Tibial nerve (tissue), 4 donors: ENCODE data around the gene MED1. TPM values are rescaled to one million over a fixed set of nuclear protein-coding genes. Genes with fewer than 3 reads are reported as not detected.

ENCODE experiments used
- DNase-seq, 2 donors: peaks; one replicate each; pipeline ENCODE4 v3.0.0-alpha.2; 2019; ENCODE audit warnings: low spot score in 2 of 2
- H3K27ac ChIP-seq, 4 donors: fragments of 200-600 bp; sonication (generic) in 3 of 4; one replicate each; pipeline ENCODE4 v1.5.1; 2017 to 2019; ENCODE audit warnings: mild to moderate bottlenecking in 1 of 4
- H3K27me3 ChIP-seq, 2 donors: fragments of 200-600 bp; sonication (generic) in 1 of 2; one replicate each; pipeline versions ENCODE4 v1.5.1 to v1.6.0; 2017 to 2019
- H3K36me3 ChIP-seq, 3 donors: fragments of 200-600 bp; sonication (generic); one replicate each; pipeline ENCODE4 v1.5.1; 2018 to 2019
- H3K4me1 ChIP-seq, 4 donors: fragments of 200-600 bp; sonication (generic) in 3 of 4; one replicate each; pipeline ENCODE4 v1.5.1; 2017 to 2019
- H3K4me3 ChIP-seq, 4 donors: fragments of 200-600 bp; sonication (generic) in 3 of 4; one replicate each; pipeline ENCODE4 v1.5.1; 2017 to 2019; ENCODE audit warnings: mild to moderate bottlenecking in 1 of 4, moderate library complexity in 1 of 4
- H3K9me3 ChIP-seq, 4 donors: fragments of 200-600 bp; sonication (generic) in 3 of 4; one replicate each; pipeline ENCODE4 v1.5.1; 2017 to 2019
- CTCF ChIP-seq, 5 experiments: fragments of 200-600 bp in 3 of 5; fragments of 450-650 bp in 2 of 5; sonication (generic) in 3 of 5; IDR thresholded peaks; one replicate each; pipeline ENCODE4 v1.5.1; 2016 to 2019; ENCODE audit warnings: antibody characterized with exemption in 5 of 5, mild to moderate bottlenecking in 3 of 5, moderate library complexity in 2 of 5
- EP300 ChIP-seq, 2 donors: sonication (generic); formaldehyde crosslinking; IDR thresholded peaks; one replicate each; pipeline ENCODE4 v1.6.1; 2017; ENCODE audit warnings: antibody characterized with exemption in 2 of 2, mild to moderate bottlenecking in 1 of 2
- POLR2A ChIP-seq, 2 donors: fragments of 450-650 bp; IDR thresholded peaks; one replicate each; pipeline ENCODE4 v1.6.1; 2017; ENCODE audit warnings: antibody characterized with exemption in 2 of 2, mild to moderate bottlenecking in 2 of 2, moderate library complexity in 2 of 2
- WGBS, 2 donors: methylation state at CpG; one replicate each; pipeline ENCODE4 v1.1.5; 2018; 5-methylcytosine and 5-hydroxymethylcytosine counted together
- total RNA-seq, 4 donors: library from RNA; depleted of rRNA; stranded (reverse); fragments of >200 nt; gene quantifications; one replicate each; pipeline ENCODE4 v1.1.0, GENCODE V29; 2016

The MED1 gene
- total RNA-seq, 4 donors from 2014 or later, result 17.0 to 30.4 (median 27.0) TPM

DNA sequence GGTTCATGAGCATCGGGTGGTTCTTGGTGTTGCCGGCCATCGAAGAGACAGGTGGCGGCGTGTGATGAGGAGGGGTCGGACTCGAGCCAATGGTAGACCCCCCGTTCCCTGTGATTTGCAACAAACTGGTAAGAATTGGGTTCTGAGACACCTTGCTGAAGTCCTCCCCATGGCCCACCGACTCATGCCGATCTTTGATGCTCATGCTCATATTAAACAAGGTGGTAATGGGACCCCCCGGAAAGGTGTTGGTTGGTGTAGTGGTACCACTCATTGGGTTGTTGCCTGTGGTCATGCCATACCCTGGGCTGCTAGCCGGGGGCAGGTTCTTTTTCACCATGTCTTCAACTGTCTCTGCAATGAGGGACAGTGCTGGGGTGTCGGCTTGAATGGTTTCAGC is 40.8 kb downstream of the MED1 start:
- DNase-seq, result no peak
- Histone ChIP-seq H3K9me3 (no peaks in the 10 kb centered on the region), H3K27me3 (no peaks in the 10 kb centered on the region), H3K4me3 (no peak overlapping the region), H3K27ac (no peak overlapping the region), H3K36me3 (peaks cover 4 to 96% (median 21%) of the 10 kb centered on the region in 3 donors), H3K4me1 (no peaks in the 10 kb centered on the region)
- TF ChIP-seq POLR2A (IDR thresholded peaks at IDR 0.05), result no peak
- 93 to 94% methylated on average over 13 of the region's 13 CpGs for WGBS, 2 donors

DNA sequence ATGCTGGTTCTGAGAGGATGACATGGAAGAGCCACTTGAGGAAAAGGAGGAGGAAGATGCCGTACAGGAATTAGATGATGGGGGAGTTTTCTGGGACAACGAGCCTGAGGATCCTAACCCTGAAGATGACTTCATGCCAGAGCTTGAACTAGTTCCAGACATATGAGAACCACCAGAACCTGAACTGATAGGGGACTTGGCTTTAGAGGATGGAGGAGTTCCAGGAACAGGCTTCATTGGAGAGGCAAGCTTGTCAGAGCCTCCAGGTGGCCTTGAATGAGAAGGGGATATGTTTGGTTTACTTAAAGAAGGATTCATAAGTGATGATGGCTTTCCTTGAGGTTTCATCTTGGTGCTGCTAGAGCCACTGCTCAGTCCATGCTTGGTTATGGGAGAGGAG is 42.7 kb downstream of the MED1 start:
- H3K4me3 ChIP-seq, result no peak overlapping the region
- no peaks in the 10 kb centered on the region for H3K9me3 ChIP-seq
- 82 to 85% methylated on average over 2 of the region's 2 CpGs for WGBS, 2 donors
- no peaks in the 10 kb centered on the region for H3K4me1 ChIP-seq
- H3K27ac ChIP-seq, result no peak overlapping the region
- TF ChIP-seq POLR2A (IDR thresholded peaks at IDR 0.05), result no peak
- no peak for TF ChIP-seq CTCF (IDR thresholded peaks at IDR 0.05)
- no peak for TF ChIP-seq EP300 (IDR thresholded peaks at IDR 0.05)
- H3K27me3 ChIP-seq, result no peaks in the 10 kb centered on the region
- peaks cover 0 to 81% (median 11%) of the 10 kb centered on the region in 3 donors for H3K36me3 ChIP-seq
- DNase-seq, result no peak

GRCh38 chr17:39406951-39407350 is 44.1 kb downstream of the MED1 start:
- no peak for TF ChIP-seq EP300 (IDR thresholded peaks at IDR 0.05)
- H3K9me3 ChIP-seq, result no peaks in the 10 kb centered on the region
- H3K27ac ChIP-seq, result no peak overlapping the region
- peaks cover 0 to 68% (median 8%) of the 10 kb centered on the region in 3 donors for H3K36me3 ChIP-seq
- no peaks in the 10 kb centered on the region for H3K27me3 ChIP-seq
- H3K4me3 ChIP-seq, result no peak overlapping the region
- peaks cover 0 to 8% (median 2%) of the 10 kb centered on the region in 4 donors for H3K4me1 ChIP-seq
- WGBS, 2 donors, result 74 to 83% methylated on average over 1 of the region's 1 CpG
- no peak for DNase-seq

DNA sequence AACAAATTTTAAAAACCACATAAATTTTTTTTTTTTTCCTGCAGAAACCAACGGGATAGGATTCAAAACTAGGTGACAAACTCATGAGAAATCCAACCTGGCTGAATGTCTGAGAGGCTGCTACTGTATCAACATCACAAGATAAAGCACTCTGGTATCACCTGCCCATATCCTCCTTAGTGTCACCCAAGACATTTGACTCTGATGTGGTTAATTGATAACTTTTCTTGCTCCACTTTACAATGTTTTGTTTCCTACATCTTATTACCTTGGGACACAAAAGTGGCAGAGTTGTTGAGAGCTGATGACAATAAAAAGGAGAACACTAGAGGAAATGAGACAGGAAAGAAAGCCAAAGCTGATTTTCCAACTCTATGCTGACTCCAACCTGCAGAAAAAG is 45.6 kb downstream of the MED1 start:
- TF ChIP-seq EP300 (IDR thresholded peaks at IDR 0.05), result no peak
- Histone ChIP-seq H3K36me3 (peaks cover 0 to 53% (median 0%) of the 10 kb centered on the region in 3 donors), H3K27me3 (no peaks in the 10 kb centered on the region)

GRCh38 chr17:39404542-39405378 is 46.3 kb downstream of the MED1 start:
- Histone ChIP-seq H3K4me1 (peaks cover 0 to 17% (median 10%) of the 10 kb centered on the region in 4 donors), H3K36me3 (peaks cover 0 to 46% (median 0%) of the 10 kb centered on the region in 3 donors), H3K27me3 (no peaks in the 10 kb centered on the region), H3K4me3 (no peak overlapping the region), H3K27ac (no peak overlapping the region), H3K9me3 (no peaks in the 10 kb centered on the region)
- no peak for DNase-seq
- 71 to 81% methylated on average over 6 of the region's 6 CpGs for WGBS, 2 donors
- no peak for TF ChIP-seq EP300 (IDR thresholded peaks at IDR 0.05)
- TF ChIP-seq CTCF (IDR thresholded peaks at IDR 0.05), result no peak

More for the DNA sequence above, 45.6 kb downstream of the MED1 start:
- WGBS, 2 donors, result 61 to 79% methylated on average over 1 of the region's 1 CpG
- H3K4me3 ChIP-seq, result no peak overlapping the region
- DNase-seq, result no peak
- no peak overlapping the region for H3K27ac ChIP-seq
- H3K9me3 ChIP-seq, result no peaks in the 10 kb centered on the region
- peaks cover 0 to 10% (median 3%) of the 10 kb centered on the region in 4 donors for H3K4me1 ChIP-seq

GRCh38 chr17:39402890-39403605 is 48.0 kb downstream of the MED1 start:
- H3K27ac ChIP-seq, result no peak overlapping the region
- TF ChIP-seq EP300 (IDR thresholded peaks at IDR 0.05) (no peak), POLR2A (IDR thresholded peaks at IDR 0.05) (no peak), CTCF (IDR thresholded peaks at IDR 0.05) (no peak)
- 65 to 68% methylated on average over 22 of the region's 22 CpGs for WGBS, 2 donors
- peaks cover 0 to 34% (median 17%) of the 10 kb centered on the region in 4 donors for H3K4me1 ChIP-seq
- H3K36me3 ChIP-seq, result peaks cover 0 to 29% (median 0%) of the 10 kb centered on the region in 3 donors
- peak overlapping the region in 1 of 4 donors; percentile 78 for H3K4me3 ChIP-seq
- no peak for DNase-seq
- H3K27me3 ChIP-seq, result no peaks in the 10 kb centered on the region
- no peaks in the 10 kb centered on the region for H3K9me3 ChIP-seq
